ENCODE results near the gene TTC7B.

- TF ChIP-seq, protein P1, sequence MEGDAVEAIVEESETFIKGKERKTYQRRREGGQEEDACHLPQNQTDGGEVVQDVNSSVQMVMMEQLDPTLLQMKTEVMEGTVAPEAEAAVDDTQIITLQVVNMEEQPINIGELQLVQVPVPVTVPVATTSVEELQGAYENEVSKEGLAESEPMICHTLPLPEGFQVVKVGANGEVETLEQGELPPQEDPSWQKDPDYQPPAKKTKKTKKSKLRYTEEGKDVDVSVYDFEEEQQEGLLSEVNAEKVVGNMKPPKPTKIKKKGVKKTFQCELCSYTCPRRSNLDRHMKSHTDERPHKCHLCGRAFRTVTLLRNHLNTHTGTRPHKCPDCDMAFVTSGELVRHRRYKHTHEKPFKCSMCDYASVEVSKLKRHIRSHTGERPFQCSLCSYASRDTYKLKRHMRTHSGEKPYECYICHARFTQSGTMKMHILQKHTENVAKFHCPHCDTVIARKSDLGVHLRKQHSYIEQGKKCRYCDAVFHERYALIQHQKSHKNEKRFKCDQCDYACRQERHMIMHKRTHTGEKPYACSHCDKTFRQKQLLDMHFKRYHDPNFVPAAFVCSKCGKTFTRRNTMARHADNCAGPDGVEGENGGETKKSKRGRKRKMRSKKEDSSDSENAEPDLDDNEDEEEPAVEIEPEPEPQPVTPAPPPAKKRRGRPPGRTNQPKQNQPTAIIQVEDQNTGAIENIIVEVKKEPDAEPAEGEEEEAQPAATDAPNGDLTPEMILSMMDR (optimal IDR thresholded peaks at IDR 0.05 in 1 of 3, IDR thresholded peaks at IDR 0.05 in 1 of 3, conservative IDR thresholded peaks at IDR 0.05 in 1 of 3; ENCODE audit: extremely low read depth in 1 of 3, insufficient read depth in 2 of 3, low read length in 3 of 3): peak; percentile 15 to 39 (median 34)
- TF ChIP-seq EZH2 (IDR thresholded peaks at IDR 0.05; ENCODE audit: low read length): no peak
These were observed 30.8 kb downstream of the TTC7B start for GRCh38 chr14:90785471-90785870.

Data from keratinocyte (primary cell).